Activated B cell treated with CpG ODN at 0.5 μM for 24 hours (primary cell): Measurements from ENCODE around the gene SCNN1B. TPM values are rescaled to one million over a fixed set of nuclear protein-coding genes. Genes with fewer than 3 reads are reported as not detected.

Experiments
- ATAC-seq: fragments of 200-7000 bp; cut with Tn5 transposase; one replicate; pipeline ENCODE4 v1.10.0; 2021; ENCODE audit warnings: low read depth, mild to moderate bottlenecking, moderate library complexity
- CTCF ChIA-PET: fragments of 350-600 bp; sonication (Branson Sonifier 250); formaldehyde crosslinking; loops from one replicate; lab custom pipeline; 2021; ENCODE audit warnings: antibody characterized with exemption; lab: Charles Lee
- POLR2A ChIA-PET: fragments of 350-600 bp; sonication (Branson Sonifier 250); formaldehyde crosslinking; loops from one replicate; lab custom pipeline; 2021; ENCODE audit warnings: antibody characterized with exemption; lab: Charles Lee
- DNase-seq: peaks from one replicate; pipeline ENCODE4 v3.0.0; 2022
- H3K27ac Mint-ChIP-seq: one replicate; pipeline ENCODE4 v1.8.0; 2020; ENCODE audit warnings: mixed read lengths
- H3K27me3 Mint-ChIP-seq: one replicate; pipeline ENCODE4 v1.8.0; 2021; ENCODE audit warnings: mixed read lengths
- H3K36me3 Mint-ChIP-seq: one replicate; pipeline ENCODE4 v1.8.0; 2021; ENCODE audit warnings: low read depth, mixed read lengths
- H3K4me1 Mint-ChIP-seq: one replicate; pipeline ENCODE4 v1.8.0; 2021; ENCODE audit warnings: mixed read lengths
- H3K4me3 Mint-ChIP-seq: one replicate; pipeline ENCODE4 v1.8.0; 2020; ENCODE audit warnings: mild to moderate bottlenecking, mixed read lengths
- H3K9me3 Mint-ChIP-seq: one replicate; pipeline ENCODE4 v1.8.0; 2020; ENCODE audit warnings: mixed read lengths
- CTCF ChIP-seq: fragments of 200-600 bp; IDR thresholded peaks from one replicate; pipeline ENCODE4 v1.8.0; 2022; ENCODE audit warnings: antibody characterized with exemption, mild to moderate bottlenecking
- intact Hi-C: fragments of 100-400 bp; cut with micrococcal nuclease; formaldehyde crosslinking; loops from one replicate; pipeline ENCODE4 v1.15.1; 2024
- total RNA-seq: library from RNA; stranded (reverse); gene quantifications from 2 replicates; pipeline ENCODE4 v1.2.3, GENCODE V29; 2022

Gene SCNN1B
- total RNA-seq, 1 donor from 2014 or later: not detected

- ChIA-PET CTCF (no interaction called here), POLR2A (no interaction called here)
- TF ChIP-seq CTCF: no peak
- ATAC-seq: no peak
- Mint-ChIP-seq H3K9me3 (no peaks in the 10 kb centered on the region), H3K36me3 (peaks cover 58% of the 10 kb centered on the region), H3K27me3 (no peaks in the 10 kb centered on the region), H3K4me3 (no peak overlapping the region), H3K27ac (no peak overlapping the region), H3K4me1 (no peaks in the 10 kb centered on the region)
- intact Hi-C loops: no loop called here
- no peak for DNase-seq
These were observed 114.7 kb downstream of the SCNN1B start for GRCh38 chr16:23416816-23417215.

- H3K4me1 Mint-ChIP-seq: no peaks in the 10 kb centered on the region
- H3K9me3 Mint-ChIP-seq: no peaks in the 10 kb centered on the region
- POLR2A ChIA-PET: no interaction called here
- H3K27me3 Mint-ChIP-seq: no peaks in the 10 kb centered on the region
- DNase-seq (no peak), ATAC-seq (no peak)
- TF ChIP-seq CTCF: no peak
- H3K27ac Mint-ChIP-seq: no peak overlapping the region
- no peak overlapping the region for H3K4me3 Mint-ChIP-seq
- intact Hi-C loops: no loop called here
- CTCF ChIA-PET: no interaction called here
- peaks cover 44% of the 10 kb centered on the region for H3K36me3 Mint-ChIP-seq
These were observed 117.9 kb downstream of the SCNN1B start for GRCh38 chr16:23420011-23420410.

- Mint-ChIP-seq H3K9me3 (no peaks in the 10 kb centered on the region), H3K36me3 (peaks cover 32% of the 10 kb centered on the region), H3K27ac (no peak overlapping the region), H3K4me1 (no peaks in the 10 kb centered on the region), H3K27me3 (no peaks in the 10 kb centered on the region), H3K4me3 (no peak overlapping the region)
- DNase-seq (no peak), ATAC-seq (no peak)
- intact Hi-C loops: no loop called here
- ChIA-PET CTCF (no interaction called here), POLR2A (no interaction called here)
- no peak for TF ChIP-seq CTCF
These were observed 121.5 kb downstream of the SCNN1B start for GRCh38 chr16:23423496-23424049.

GRCh38 chr16:23424292-23424958 lies 122.3 kb downstream of the SCNN1B start:
- Mint-ChIP-seq H3K9me3 (no peaks in the 10 kb centered on the region), H3K4me3 (no peak overlapping the region), H3K27me3 (no peaks in the 10 kb centered on the region), H3K4me1 (no peaks in the 10 kb centered on the region), H3K27ac (no peak overlapping the region), H3K36me3 (peaks cover 36% of the 10 kb centered on the region)
- ChIA-PET CTCF (no interaction called here), POLR2A (no interaction called here)
- intact Hi-C loops: no loop called here
- TF ChIP-seq CTCF: no peak
- ATAC-seq (no peak), DNase-seq (no peak)

- peaks cover 54% of the 10 kb centered on the region for H3K36me3 Mint-ChIP-seq
- TF ChIP-seq CTCF: no peak
- ATAC-seq: no peak
- no peak overlapping the region for H3K4me3 Mint-ChIP-seq
- no peak overlapping the region for H3K27ac Mint-ChIP-seq
- H3K27me3 Mint-ChIP-seq: no peaks in the 10 kb centered on the region
- ChIA-PET CTCF (no interaction called here), POLR2A (no interaction called here)
- intact Hi-C loops: no loop called here
- no peaks in the 10 kb centered on the region for H3K4me1 Mint-ChIP-seq
- no peak for DNase-seq
- no peaks in the 10 kb centered on the region for H3K9me3 Mint-ChIP-seq
These were observed 126.2 kb downstream of the SCNN1B start for GRCh38 chr16:23428351-23428750.

Other genes with a start within 250 kb of the SCNN1B start
- gene USP31, start 152.8 kb upstream of the SCNN1B start, total RNA-seq: 3.6 and 4.6 TPM in 2 replicates
- not detected in 2 replicates for gene SCNN1G, start 119.6 kb upstream of the SCNN1B start, total RNA-seq
- gene COG7, start 150.9 kb downstream of the SCNN1B start, total RNA-seq: 19.3 and 20.2 TPM in 2 replicates
- 264 and 281 TPM in 2 replicates for gene GGA2, start 208.2 kb downstream of the SCNN1B start, total RNA-seq